Erythroblast (primary cell): ENCODE data around the gene ENOX1.

Source experiments
- GATA1 ChIP-seq: IDR thresholded peaks from 2 replicates; pipeline ENCODE4 v1.6.1; 2011; ENCODE audit warnings: low read depth, mild to moderate bottlenecking, control low read depth, low read length, moderate library complexity
- POLR2A ChIP-seq: IDR thresholded peaks from 2 replicates; pipeline ENCODE4 v1.6.1; 2011; ENCODE audit warnings: mild to moderate bottlenecking, low read length

DNA sequence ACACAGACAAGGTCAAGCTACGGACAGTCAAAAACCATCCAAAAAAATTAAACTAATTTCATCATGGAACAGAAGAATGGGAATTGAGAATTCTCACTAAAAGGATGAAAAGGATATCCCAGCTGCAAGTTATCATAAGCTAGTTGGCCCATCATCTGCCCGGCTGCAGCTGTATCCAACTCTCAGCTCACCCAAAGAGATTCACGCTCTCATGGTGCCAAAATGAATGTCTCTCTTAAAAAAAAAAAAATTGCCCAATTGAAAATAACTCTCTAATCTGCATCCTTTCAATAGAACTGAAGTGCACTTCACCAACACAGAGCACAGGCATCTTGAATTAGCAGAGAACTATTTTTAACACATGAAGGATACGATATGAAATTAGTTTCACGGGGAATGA is 20.0 kb downstream of the ENOX1 start:
- TF ChIP-seq POLR2A: no peak
- TF ChIP-seq GATA1: no peak
